ENCODE data around the gene GBA3.

GBA3 gene

GRCh38 chr4:22703912-22704311 is 11.2 kb downstream of the GBA3 start:
- DNase-seq = no peak

- no peak for DNase-seq
Measured at GRCh38 chr4:22707390-22707789, 14.7 kb downstream of the GBA3 start.

GRCh38 chr4:22708961-22709360 is 16.2 kb downstream of the GBA3 start:
- DNase-seq = no peak

DNA sequence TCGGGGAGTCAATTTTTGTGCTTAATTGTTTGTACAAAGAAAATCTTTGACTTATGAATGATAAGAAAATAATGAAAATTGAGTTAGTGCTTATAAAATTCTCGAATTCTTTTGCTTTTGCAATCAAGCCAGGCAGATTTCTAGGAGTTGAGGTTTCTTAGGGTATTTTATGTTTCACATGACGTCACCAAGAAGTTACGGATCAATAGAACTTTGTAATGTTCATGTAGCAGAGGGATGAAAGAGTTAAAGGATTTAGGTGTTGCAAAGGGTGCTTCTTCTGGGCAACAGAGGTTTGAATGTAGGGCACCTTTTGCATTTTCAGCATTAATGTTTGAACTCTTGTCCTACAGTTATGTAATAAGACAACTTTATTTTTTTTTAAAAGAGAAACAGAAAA is 19.4 kb downstream of the GBA3 start:
- DNase-seq = no peak

- DNase-seq = no peak
Measured at GRCh38 chr4:22712529-22712928, 19.8 kb downstream of the GBA3 start.

GRCh38 chr4:22713841-22714240 is 21.1 kb downstream of the GBA3 start:
- DNase-seq = no peak

DNA sequence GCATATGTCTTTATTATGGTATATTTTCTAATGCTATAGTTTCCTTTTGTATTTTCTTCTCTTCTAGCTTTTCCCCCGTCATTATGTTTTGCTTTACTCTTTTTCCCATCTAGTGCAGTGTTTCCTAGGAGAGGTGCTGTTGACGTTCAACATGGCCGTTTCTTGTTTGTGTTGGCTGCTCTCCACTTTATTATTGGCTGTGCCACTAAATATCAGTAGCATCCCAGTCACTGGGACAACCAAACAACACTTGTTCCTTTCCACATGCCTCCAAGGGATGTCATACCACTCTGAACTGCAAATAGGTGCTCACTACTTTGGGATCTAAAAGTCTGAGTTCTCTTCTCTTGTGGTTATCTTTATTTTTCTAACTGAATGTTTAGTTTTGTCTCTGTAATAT is 26.5 kb downstream of the GBA3 start:
- no peak for DNase-seq

DNA sequence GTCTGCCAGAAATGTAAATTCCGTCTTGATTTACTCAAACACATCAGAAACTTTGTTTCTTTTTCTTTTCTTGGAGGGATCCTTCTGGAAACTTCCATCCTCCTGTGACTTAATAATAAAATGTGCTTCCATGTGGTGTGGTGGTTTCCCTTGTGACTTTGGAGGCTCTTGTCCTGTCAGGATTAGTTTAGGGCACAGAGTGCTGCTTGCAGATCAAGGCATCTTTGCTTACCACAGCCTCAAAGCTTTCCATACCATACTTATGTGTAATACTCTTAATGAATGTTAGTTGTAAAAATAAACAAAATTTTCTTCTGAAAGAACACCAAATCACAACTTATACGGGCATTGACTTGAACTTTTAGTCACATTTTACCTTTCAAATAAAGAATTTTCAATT is 27.4 kb downstream of the GBA3 start:
- no peak for DNase-seq

GRCh38 chr4:22721204-22721603 is 28.5 kb downstream of the GBA3 start:
- DNase-seq = no peak

GRCh38 chr4:22730021-22730420 is 37.3 kb downstream of the GBA3 start:
- no peak for DNase-seq

- DNase-seq = no peak
Measured at GRCh38 chr4:22733816-22734215, 41.1 kb downstream of the GBA3 start.

- no peak for DNase-seq
Measured at GRCh38 chr4:22736912-22737311, 44.2 kb downstream of the GBA3 start.

GRCh38 chr4:22739968-22740367 is 47.2 kb downstream of the GBA3 start:
- no peak for DNase-seq

DNA sequence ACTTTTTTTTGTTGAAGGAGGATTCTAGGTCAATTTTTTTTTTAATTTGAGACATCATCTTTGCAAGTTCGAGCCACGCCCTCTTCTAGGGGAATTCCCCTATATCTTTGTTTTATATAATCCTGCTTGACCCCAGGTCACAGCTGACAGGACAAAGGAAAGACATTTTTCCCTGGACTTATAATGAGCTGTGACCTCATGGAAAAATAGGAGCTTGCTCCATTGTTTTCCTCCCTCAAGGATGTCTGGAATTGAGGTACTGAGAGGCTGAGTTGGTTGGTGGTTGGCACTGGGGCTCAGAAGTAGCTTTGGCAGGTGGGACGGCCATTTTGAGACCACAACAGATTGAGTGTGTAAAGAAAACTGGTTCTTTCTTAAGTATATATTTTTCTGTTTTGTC is 49.0 kb downstream of the GBA3 start:
- no peak for DNase-seq

- no peak for DNase-seq
Measured at GRCh38 chr4:22743290-22743689, 50.6 kb downstream of the GBA3 start.

GRCh38 chr4:22744478-22745062 is 51.8 kb downstream of the GBA3 start:
- DNase-seq = no peak

DNA sequence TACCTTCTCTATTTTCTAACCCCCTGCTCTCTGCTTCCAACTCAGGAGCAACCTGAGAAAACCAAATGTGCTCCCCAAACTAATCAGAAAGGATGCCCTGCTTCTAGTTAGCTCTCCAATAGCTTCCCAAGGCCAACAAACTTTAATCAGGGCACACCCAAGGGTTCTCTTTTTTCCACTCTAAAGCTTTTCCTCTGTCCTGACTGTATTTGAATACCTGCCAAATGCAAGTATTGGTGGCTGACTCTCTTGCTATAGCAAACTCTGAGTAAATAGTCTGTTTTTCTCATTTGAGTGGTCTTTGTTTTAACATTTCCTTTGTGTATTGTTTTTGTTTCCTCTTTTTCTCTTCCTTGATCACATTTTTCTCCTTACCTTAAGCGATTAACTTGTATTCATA is 52.5 kb downstream of the GBA3 start:
- DNase-seq = no peak

GRCh38 chr4:22754116-22754515 is 61.4 kb downstream of the GBA3 start:
- no peak for DNase-seq

DNA sequence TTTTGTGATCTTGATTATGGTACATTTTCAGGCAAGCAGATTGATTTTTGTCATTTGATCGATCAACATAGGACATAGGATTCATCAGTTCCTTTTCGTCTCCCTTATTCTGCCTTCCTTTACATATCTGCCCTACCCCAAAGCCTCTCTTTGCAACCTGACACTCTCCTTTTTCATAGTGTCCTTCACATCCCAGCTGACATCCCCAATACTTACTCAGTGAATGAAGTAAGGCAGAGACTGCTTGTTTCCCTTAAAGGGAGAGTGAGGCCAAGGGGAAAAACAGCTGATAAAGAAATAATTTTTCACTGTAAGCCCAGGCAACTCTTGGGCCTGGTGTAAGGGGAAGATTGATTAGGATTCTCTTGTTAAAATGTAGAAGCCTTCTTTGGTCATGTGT is 69.8 kb downstream of the GBA3 start:
- DNase-seq = no peak

DNA sequence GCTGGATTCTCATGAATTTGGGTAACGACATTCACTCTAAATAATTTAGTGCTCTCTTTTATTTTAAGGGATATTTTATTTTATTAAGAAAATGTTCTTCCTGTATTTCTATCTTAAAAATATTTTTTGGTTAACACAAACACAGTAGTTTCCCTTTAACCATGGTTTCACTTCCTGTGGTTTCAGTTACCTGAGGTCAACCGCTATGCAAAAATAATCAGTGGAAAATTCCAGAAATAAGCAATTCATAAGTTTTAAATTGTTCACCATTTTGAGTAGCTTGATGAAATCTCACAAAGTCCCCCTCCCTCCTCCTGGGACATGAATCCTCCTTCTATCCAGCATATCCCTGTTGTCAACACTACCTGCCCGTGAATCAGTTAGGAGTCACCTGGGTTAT is 71.4 kb downstream of the GBA3 start:
- no peak for DNase-seq

DNA sequence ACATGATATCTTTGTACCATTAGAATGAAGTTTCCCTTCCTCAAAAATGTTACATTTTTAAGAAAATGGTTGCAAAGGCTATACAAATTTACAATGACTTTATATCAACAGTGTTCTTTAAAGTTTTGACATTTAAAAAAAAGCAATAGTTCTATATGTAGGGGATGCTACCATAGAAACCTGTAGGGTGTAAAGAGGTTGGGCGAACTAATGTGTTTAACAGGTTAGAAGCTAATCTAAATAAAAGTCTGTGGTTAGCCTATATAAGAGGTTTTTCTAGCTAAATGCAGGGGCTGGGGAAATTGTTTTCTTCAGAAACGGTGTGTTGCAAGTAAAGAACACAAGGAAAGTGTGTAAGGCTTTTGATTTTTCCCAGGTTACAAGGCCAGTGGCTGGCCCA is 73.3 kb downstream of the GBA3 start:
- DNase-seq = no peak

DNA sequence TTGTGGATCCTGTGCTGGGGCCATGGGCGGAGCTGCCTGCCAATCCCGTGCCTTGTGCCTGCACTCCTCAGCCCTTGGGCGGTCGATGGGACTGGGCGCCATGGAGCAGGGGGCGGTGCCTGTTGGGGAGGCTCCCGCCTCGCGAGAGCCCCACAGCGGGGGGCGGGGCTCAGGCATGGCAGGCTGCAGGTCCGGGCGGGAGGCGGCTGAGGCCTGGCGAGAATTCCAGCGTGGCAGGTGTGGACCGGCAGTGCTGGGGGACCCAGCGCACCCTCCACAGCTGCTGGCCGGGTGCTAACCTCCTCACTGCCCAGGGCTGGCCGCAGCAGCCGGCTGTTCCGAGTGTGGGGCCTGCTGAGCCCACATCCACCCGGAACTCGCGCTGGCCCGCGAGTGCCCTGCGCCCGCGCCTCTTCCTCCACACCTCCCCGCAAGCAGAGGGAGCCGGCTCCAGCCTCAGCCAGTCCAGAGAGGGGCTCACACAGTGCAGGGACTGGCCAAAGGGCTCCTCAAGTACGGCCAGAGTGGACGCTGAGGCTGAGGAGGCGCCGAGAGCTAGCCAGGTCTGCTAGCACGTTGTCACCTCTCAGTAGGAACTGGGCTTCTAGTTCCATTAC is 85.9 kb downstream of the GBA3 start:
- no peak for DNase-seq

GRCh38 chr4:22780317-22780716 is 87.6 kb downstream of the GBA3 start:
- DNase-seq = no peak

- no peak for DNase-seq
Measured at GRCh38 chr4:22780797-22781196, 88.1 kb downstream of the GBA3 start.

- no peak for DNase-seq
Measured at GRCh38 chr4:22787753-22788375, 95.1 kb downstream of the GBA3 start.
